Subcutaneous preadipocyte (primary cell): Measurements from ENCODE around the gene AP4S1. TPM values are rescaled to one million over a fixed set of nuclear protein-coding genes. Genes with fewer than 3 reads are reported as not detected.

ENCODE experiments used
- small RNA-seq: library from RNA; depleted of rRNA; stranded (forward); fragments of <200 nt; gene quantifications from one replicate; pipeline ENCODE3, GENCODE V24; 2012
- total RNA-seq: library from RNA; depleted of rRNA; stranded (reverse); fragments of >200 nt; gene quantifications from 2 replicates; pipeline ENCODE4 v1.2.3, GENCODE V29; 2012

The AP4S1 gene, protein sequence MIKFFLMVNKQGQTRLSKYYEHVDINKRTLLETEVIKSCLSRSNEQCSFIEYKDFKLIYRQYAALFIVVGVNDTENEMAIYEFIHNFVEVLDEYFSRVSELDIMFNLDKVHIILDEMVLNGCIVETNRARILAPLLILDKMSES
- total RNA-seq: 4.4 and 5.9 TPM in 2 replicates

DNA sequence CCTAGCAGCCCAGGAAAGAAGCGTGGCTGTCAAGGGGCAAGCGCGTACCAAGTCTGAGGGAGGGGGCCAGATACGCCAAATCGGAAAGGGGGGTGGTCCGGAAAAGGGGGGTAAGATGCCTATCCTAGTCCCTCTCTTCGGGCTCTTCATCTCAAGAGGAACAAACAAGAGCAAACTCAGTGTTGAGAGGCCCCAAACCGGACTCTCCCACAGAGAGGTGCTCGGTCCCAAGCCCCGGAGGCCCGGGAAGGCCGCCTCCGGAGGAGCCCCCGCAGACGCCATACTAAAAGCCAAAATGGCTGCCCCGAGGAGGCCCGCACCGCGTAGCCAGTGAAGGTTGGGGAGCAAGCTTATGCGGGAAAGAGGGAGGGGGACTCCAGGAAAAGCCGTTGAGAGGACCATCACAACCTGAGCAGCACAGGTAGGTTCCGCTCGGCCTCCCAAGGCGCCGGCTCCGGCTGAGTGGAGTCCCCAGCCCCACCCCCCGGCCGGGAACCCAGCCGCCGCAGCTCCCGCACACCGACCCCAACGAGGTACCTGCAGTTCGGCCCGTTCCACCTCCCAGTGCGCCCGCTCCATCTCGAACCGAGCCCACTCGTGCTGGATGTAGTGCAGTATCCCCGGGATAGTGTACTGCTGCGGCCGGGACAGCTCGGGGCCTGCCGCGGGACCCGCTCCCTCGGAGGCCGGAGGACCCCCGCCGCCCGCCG, at the start of gene AP4S1:
Gene AP4S1 (plus strand): TSS at position 283 of the 710 bp plus-strand sequence. CDS start 40,548 bp downstream, outside the sequence.

DNA sequence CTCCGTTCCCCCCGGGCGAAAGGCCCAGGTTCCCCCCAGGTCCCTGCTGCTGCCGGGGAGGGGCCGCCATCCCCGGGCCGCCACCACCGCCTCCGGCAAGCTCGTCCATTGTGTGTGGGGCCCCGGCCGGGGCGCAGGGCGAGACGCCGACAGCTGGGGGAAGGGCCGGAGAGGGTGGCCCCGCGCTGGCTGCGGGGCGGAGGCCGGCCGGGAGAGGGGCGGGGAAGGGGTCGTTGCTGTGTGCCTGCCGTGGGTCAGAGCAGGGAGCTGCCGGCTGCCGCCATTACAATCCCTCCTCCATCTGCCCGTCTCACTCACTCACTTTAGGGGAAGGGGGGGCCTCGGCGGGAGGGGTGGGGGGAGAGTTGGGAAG, 614 bp downstream of the AP4S1 start, which contains the start of gene STRN3:
Gene STRN3 (minus strand): TSS at position 303 of the 373 bp plus-strand sequence. CDS start 194 bp downstream, at position 109.

Small RNA genes within 50 kb of the gene (small RNA-seq; reads per million reads assigned to genes)
- gene MIR624 (0.38 reads per million, percentile 18 among the genes with 10 or more reads in this experiment), gene RNU6-541P (not detected)

Other genes starting within 250 kb of the AP4S1 start
- gene COCH, start 151.1 kb upstream of the AP4S1 start, total RNA-seq: 1.1 and 1.2 TPM in 2 replicates
- 41.5 and 48.1 TPM in 2 replicates for gene STRN3, start 730 bp downstream of the AP4S1 start, total RNA-seq
- 197 and 250 TPM in 2 replicates for gene HECTD1, start 182.1 kb downstream of the AP4S1 start, total RNA-seq